Measurements from ENCODE around the gene STRIP2. TPM values are rescaled to one million over a fixed set of nuclear protein-coding genes. Genes with fewer than 3 reads are reported as not detected.
"Not testable (repeated sequence)": the region's sequence is repeated elsewhere in the genome, so short reads cannot be mapped to it uniquely, and the experiment has no call there.

STRIP2 gene
- total RNA-seq, 2 experiments from 2014 or later, result 27.8 to 28.9 TPM

DNA sequence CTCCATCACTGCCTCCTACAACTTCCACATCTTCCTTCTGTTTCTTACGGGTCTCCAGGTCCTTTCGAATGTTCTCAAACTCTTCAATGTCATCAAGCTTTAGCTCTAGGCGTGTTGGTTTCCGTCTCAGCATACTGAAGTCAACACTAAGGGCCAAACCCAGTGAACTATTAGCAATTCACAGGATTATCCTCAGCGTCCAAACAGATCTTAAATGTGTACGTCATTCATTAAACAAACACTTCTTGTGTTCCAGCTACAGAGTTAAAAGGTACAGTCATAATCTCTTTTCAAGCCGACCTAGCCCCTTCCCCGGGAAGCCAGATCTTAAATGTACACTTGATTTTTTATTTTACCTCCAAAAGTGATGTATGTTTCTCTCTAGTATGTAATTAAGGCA, 24.0 kb upstream of the STRIP2 start:
- POLR2A ChIA-PET, CTCF ChIA-PET: not testable (repeated sequence)

DNA sequence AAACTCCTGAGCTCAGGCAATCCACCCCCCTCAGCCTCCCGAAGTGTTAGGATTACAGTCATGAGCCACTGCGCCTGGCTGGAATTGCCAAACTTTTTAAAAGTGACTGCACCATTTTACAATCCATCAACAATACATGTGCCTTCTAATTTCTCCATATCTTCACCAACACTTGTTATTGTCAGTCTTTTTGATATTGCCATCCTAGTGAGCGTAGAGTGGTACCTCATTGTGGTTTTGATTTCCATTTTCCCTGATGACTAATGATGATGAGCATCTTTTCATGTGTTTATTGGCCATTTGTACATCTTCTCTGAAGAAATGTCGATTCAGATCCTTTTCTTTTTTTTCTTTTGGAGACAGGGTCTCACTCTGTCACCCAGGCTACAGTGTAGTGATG, 21.7 kb upstream of the STRIP2 start:
- ChIA-PET CTCF (no interaction called here), POLR2A (no interaction called here)

DNA sequence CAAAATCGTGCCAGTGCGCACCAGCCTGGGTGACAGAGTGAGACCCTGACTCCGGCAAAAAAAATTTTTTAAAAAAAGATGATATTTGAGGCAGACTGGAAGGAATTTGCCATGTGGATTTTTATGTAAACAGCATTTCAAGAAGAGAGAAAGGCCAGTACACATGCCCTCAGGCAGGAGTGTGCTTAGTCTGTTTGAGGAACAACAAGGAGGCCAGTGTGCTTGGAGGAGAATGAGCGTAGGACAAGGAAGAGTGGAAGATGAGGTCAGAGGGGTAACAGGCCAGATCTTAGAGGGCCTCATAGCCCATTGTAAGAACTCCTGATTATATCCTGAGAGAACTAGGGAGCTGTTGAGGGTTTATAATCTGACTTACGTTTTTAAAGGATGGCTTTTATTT, 17.2 kb upstream of the STRIP2 start:
- CTCF ChIA-PET, result no interaction called here
- POLR2A ChIA-PET, result interaction anchor here (0.6 kb wide), 1 partner anchor 114 kb away, joined by 3 read pairs; no protein-coding TSS in a partner anchor

DNA sequence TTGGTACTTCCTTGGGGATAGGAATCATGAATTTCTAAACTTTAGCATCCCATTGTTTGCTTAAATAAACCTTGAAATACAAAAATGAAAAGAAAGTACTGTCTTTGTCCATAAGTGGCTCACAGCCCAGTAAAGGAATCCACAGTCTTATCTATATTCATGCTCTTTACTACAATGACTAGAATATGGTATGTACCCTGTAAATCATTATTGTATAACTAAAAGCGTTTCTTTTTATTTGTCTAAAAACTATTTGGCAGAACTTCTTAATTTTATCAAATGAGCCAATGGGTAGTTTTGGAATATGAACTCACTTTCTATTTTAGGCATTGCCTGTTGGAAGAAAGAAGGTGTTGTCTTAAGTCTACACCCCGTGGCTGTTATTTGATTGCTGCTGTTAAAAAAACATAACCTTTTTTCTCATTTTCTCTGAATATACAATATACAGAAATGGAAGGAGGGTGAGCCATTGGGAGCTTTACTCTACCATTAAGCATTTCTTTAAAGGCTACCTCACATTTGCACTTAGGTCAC, 12.4 kb upstream of the STRIP2 start:
- ChIA-PET POLR2A (no interaction called here), CTCF (interaction anchor here (0.6 kb wide), 1 partner anchor 150 kb away, joined by 3 read pairs; no protein-coding TSS in a partner anchor)

DNA sequence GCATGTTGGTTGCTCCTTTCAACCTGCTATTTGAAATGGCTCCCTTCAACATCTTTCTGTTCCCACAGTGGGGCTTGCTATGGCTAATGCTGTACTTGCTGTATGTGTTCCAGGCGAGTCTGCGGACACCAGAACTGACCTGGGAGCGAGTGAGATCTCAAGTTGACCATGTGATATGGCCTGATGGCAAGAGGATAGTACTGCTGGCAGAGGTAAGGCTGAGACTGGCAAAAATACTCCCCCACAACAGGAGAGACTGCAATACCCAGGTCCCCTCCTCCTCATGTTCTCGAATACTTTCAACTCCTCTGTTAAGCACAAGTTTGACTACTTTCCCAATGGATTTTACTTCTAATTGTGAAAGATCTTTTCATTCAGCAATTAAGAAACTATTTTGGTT, 11.5 kb upstream of the STRIP2 start:
- ChIA-PET POLR2A (no interaction called here), CTCF (interaction anchor here (1.1 kb wide), 1 partner anchor 21 kb away, joined by 3 read pairs; no protein-coding TSS in a partner anchor)

DNA sequence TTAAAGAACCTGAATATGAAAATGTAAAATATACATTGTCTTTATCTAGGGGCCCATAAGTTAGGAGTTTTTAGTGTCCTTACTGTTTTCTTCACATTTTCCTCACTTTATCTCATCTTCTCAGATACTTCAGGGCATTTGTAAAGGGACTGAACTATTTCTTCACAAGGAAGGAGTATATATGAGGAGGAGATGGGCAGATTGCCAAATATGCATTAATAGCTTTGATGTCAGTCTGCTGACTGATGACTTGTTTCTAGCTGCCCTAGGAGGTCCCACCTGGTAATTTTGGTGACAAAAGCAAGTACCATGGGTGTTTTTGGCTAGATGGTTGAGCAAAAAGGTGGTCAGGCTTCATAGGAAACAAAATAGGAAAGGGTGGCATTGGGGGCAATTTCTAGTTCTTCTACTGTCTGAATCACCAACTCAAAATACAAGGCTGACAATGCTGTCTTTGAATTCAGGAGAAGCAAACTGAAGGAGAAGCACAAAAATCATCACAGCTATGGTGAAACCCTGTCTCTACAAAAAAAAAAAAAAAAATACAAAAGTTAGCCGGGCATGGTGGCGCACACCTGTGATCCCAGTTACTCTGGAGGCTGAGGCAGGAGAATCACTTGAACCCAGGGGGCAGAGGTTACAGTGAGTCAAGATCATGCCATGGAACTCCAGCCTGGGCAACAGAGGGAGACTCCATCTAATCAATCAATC, 10.4 kb upstream of the STRIP2 start:
- POLR2A ChIA-PET, result no interaction called here
- CTCF ChIA-PET, result interaction anchor here (1.1 to 1.4 kb wide), 2 partner anchors 15 to 19 kb away, joined by 3 read pairs; no protein-coding TSS in a partner anchor

DNA sequence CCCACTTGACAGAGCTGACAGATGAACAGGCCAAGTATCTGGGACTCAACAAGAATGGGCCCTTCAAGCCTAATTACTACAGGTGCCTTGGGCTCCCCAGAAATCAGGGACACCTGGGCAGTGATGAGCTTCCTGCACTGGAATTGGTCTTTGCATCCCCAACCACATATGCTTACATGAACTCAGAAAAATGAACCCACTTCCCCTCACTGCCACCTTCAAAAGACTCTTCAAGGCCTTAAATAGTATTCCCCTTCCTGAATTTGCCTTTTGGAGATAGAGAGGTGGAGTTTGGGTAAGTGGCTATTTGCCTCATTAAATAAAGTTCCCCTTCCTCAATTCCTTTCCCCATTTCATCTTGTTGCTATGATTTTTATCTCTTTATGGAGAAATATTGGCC, 7.8 kb upstream of the STRIP2 start:
- ChIA-PET CTCF (no interaction called here), POLR2A (no interaction called here)

DNA sequence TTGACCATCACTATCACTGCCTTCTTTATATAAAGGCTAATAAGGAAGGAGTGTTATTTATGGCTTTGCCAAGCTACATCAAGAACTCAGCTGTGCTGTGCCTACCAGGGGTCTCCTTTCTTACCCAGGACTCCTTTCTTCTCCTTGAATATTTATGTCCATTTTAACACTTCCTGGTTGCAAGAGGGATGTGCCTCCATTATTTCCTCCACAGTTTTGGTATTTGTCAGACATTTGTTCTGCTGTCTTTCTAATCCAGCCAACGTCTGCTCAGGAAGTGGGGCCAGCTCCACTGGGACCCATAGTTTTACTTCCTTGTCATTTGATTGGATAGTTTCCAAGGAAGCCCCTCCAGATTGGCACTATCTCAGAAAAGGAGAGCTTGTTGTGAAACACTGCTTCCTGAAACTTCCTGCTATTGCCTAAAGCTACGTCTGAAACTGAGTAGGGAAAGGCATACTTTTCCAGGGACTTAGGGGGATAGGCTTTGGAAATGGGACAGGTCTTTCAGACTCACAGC, 6.6 kb upstream of the STRIP2 start:
- CTCF ChIA-PET, result no interaction called here

DNA sequence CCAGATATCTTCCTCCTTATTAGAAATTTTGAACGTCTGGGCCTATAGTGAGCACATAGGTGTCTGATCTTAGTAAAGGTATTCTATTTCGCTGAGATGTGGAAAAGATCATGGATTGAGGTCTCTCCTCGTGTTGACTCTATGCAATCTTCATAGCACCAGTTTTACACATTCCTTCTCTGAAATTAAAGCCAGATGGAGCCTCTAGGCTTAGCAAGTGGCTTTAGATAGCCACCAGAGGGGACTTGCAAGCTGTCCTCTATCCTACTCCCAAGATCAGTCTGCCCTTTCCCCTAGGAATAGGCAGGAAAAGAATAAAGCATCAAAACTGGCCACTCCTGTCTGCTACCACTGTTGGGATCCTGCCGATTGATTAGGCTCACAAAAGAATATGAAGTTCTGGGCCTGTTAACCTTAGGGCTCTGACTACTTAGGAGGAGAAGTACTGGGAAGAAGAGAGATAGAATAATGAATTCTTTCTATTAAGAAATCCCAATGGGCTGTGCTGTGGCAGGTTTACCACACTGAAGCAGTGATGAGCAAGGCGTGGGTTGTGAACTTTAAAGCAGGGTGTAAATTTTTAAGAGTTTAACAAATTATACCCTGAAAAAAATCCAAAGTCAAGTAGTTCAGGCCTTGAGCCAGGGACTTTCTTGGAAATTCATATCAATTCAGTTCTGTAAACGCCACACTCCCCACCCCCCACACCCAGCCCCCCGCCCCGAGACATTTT, 2.2 kb upstream of the STRIP2 start:
- POLR2A ChIA-PET, result no interaction called here
- CTCF ChIA-PET, result no interaction called here

More for the DNA sequence above, 6.6 kb upstream of the STRIP2 start:
- POLR2A ChIA-PET, result no interaction called here

DNA sequence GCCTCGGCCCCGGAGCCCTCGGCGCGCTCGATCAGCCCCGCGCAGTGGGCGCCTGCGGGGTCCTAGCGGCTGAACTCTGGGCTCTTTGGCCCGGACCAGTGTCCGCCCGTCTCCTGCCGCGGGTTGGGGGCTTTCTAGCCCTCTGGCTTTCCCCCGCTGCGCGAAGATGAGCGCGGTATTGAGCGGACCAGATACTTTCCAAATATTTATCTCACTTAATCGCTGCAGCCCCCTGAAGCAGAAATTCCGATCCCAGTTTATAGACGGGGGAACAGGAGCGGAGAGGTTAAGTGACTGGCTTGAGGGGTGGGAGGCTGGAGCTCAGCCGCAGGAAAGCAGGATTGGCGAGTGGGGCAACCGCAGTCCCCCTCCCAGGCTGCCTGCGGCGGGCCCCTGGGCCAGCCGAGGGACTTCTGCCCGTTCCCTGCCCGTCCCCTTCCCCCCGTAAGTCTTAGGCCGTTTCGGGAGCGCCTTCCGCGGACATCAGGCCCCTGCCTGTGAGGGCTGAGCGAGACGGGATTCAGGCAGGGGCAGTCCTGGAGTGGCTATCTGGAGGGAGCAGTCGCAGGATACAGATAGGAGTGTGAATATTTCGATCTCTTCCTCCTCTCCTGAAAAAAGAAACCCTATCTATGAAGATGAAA, 565 bp downstream of the STRIP2 start:
- ChIA-PET CTCF (interaction anchor here (1.0 to 2.2 kb wide), 5 partner anchors 19 to 216 kb away, joined by 3 to 15 read pairs (median 4); no protein-coding TSS in a partner anchor), POLR2A (interaction anchor here (0.8 to 1.6 kb wide), 4 partner anchors 28 to 214 kb away, joined by 3 to 9 read pairs (median 4); no protein-coding TSS in a partner anchor)

DNA sequence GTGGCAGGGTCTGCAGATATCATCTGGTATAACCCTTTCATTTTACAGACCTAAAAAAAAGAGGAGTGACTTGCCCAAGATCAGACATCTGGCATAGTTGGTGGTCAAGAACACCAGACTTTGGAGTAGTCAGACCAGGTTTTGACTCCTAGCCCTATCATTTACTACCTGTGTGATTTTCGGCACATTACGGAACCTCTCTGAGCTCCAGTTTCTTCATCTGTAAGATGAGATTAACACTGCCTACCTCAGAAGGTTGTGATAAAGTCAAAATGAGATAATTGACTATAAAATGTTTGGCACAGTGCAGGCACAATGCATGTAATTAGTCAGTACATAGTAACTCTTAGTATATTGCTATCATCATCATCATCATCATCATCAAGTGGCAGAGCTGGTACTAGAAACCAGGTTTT, 1.2 kb downstream of the STRIP2 start:
- CTCF ChIA-PET, result no interaction called here
- POLR2A ChIA-PET, result no interaction called here

DNA sequence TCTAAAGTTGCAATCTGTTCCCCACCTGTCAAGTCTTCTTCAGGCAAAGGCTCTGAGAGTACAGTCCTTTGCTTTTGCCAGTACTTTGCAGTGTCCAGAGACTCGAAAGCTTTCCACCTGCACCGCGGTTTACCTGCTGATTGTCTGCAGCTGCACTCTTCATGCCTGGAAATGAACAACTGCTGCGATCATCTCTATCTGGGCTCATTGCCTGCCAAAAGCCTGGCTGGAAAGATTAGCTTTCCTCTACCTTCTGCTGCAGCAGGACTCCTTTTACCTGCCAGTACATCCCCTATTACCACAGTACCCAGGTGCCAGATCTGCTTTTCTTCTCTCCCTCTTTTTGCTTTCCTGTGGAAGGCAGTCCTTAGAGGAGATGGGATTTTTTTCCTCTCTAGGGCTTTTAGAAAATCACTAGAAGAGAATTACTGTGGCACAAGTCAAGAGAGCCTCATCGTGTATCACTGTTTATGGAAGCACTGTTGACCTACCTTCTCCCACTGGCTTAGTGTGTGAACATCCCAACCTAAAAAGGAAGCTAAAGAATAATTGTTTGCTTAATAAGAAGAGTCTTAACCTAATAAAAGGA, 2.2 kb downstream of the STRIP2 start:
- ChIA-PET CTCF (interaction anchor here (1.1 kb wide), 1 partner anchor 35 kb away, joined by 3 read pairs; no protein-coding TSS in a partner anchor), POLR2A (no interaction called here)

DNA sequence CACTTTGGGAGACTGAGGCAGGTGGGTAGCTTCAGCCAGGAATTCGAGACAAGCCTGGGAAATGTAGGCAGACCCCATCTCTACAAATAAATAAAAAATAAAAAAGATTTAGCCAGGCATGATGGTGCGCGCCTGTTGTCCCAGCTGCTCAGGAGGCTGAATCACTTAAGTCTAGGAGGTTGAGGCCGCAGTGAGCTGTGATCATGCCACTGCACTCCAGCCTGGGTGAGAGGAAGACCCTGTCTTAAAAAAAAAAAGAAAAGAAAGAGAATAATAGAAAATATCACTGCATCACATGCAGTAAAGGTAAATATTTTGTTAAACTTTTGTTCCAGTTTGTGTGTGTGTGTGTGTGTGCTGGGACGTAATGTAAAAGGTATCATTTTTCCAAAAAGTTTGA, 3.0 kb downstream of the STRIP2 start:
- CTCF ChIA-PET, result interaction anchor here (1.1 kb wide), 1 partner anchor 35 kb away, joined by 3 read pairs; no protein-coding TSS in a partner anchor
- POLR2A ChIA-PET, result no interaction called here

DNA sequence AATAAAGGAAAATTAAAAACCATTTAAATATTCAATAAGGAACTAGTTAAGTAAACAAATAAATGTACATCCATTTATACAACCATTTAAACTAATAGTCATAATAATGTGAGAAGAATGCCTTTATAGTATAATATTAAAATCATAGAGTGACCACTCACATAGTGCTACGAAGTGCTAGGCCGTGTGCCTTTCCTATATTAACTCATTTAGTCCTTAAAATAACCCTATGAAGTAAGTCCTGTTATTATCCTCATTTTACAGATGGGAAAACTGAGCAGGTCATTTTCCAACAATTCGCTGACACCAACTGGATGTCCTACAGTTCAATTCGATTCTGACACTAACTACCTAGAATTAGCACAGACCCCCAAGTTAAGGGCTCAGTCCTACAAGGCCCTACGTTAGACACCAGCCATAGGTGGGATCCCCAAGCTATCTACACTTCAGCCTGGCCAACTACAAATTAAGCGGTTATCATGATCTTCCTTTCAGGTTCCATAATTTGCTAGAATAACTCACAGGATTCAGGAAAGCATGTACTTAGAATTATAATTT, 4.1 kb downstream of the STRIP2 start:
- ChIA-PET CTCF (interaction anchor here (0.9 to 2.5 kb wide), 6 partner anchors 13 to 96 kb away, joined by 3 to 9 read pairs (median 3); no protein-coding TSS in a partner anchor), POLR2A (interaction anchor here (0.5 to 1.3 kb wide), 2 partner anchors 70 to 178 kb away, joined by 3 read pairs; no protein-coding TSS in a partner anchor)

DNA sequence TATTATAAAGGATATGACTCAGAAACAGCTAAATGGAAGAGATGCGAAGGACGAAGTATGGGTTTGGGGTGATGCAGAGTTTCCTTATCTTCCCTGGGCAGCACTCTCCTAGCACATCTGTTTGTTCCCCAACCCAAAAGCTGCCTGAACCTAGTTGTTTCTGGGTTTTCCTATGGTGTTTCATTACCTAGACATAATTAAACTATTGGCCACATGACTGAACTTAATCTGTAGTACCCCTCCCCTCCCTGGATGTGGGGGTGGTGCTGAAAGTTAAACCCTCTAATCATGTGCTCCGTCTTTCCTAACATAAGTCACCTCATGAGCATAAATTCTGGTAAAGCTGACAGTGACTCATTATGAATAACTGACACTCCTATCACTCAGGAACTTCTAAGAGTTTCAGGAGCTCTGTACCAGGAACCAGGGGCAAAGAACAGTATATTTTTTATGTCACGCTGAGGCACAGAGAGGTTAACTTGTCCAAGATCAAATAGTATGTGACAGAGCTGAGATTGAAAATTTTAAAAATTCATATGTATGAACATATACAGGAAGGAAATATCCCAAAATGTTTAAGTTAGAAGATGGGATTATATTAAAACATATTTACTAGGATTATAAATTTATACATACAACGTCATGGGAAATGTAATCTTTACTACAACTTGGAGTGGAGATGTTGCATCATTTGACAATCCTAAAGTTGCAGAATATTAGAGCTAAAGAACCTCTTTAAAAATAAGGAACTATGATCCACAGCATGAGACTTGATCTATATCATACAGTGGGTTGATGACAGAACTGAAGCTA, 4.8 kb downstream of the STRIP2 start:
- CTCF ChIA-PET, result interaction anchor here (0.7 to 2.5 kb wide), 9 partner anchors 14 to 174 kb away, joined by 3 to 9 read pairs (median 3); partner anchors contain the start of gene NRF1
- POLR2A ChIA-PET, result interaction anchor here (1.3 kb wide), 1 partner anchor 71 kb away, joined by 3 read pairs; no protein-coding TSS in a partner anchor

DNA sequence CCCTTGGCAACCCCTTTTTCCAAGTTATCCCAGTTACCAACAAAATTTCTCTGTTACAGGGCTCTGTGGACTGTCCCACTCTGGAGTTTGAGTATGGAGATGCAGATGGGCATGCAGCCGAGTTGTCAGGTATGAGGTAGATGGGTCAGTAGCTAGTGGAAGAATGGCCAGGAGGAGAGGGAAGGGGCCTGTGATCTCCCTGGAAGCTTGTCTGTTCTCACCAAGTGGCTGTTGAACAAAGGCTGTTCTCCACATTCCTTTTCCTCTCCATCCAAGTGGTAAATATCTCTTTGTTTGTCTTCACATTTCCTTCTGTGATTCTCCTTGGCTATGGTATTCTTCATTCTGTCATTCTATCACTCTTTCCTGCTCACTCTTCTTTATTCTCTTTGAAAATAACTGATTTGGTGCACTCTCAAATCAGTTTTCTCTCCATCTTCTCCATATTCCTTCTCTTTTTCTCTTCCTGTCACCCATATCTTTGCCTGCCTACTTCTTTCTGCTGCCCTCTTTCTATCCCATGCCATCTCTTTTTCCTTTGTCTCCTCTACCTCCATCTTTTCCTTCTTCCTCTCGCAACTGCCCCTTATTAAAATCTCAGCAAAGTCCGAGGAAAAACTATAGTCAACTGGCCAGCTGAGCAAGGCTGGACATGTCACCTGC, 5.9 kb downstream of the STRIP2 start:
- POLR2A ChIA-PET, result interaction anchor here (1.3 kb wide), 1 partner anchor 72 kb away, joined by 3 read pairs; no protein-coding TSS in a partner anchor

DNA sequence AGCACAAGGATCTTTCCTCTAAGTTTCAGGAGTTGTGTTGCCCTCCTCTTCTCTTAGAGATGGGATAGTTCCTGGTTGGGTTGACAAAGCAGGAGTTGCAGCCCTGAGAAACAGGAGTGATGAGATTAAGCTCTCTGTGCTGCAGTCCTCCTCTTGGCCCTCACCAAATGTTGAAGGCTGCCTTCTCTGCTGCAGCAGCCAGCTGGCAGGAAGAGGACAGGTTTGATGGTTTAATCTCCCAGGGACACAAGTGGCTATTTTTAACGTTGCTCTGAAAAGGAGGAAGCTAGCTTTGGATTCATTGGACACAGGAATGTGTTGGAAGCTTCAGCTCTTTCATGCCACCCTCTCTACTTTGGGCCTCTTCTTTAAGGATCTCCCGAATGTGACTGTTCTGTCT, 9.4 kb downstream of the STRIP2 start:
- ChIA-PET CTCF (interaction anchor here (0.8 kb wide), 1 partner anchor 20 kb away, joined by 3 read pairs; no protein-coding TSS in a partner anchor), POLR2A (no interaction called here)

More for the DNA sequence above, 5.9 kb downstream of the STRIP2 start:
- CTCF ChIA-PET, result interaction anchor here (1.1 to 2.5 kb wide), 3 partner anchors 32 to 72 kb away, joined by 3 to 9 read pairs (median 5); no protein-coding TSS in a partner anchor

All from activated CD8-positive, alpha-beta memory T cell treated with anti-CD3 and anti-CD28 coated beads for 36 hours (primary cell).